NT2/D1 (cell line): Measurements from ENCODE around the gene SCP2D1.

Experiments used
- SUZ12 ChIP-seq: IDR thresholded peaks from 2 replicates; pipeline ENCODE4 v1.6.1; 2011; ENCODE audit not compliant: insufficient read length, insufficient read depth; ENCODE audit errors: extremely low read depth
- ZNF274 ChIP-seq: IDR thresholded peaks from 2 replicates; pipeline ENCODE4 v1.6.1; 2011; ENCODE audit warnings: mild to moderate bottlenecking, low read depth, low read length

DNA sequence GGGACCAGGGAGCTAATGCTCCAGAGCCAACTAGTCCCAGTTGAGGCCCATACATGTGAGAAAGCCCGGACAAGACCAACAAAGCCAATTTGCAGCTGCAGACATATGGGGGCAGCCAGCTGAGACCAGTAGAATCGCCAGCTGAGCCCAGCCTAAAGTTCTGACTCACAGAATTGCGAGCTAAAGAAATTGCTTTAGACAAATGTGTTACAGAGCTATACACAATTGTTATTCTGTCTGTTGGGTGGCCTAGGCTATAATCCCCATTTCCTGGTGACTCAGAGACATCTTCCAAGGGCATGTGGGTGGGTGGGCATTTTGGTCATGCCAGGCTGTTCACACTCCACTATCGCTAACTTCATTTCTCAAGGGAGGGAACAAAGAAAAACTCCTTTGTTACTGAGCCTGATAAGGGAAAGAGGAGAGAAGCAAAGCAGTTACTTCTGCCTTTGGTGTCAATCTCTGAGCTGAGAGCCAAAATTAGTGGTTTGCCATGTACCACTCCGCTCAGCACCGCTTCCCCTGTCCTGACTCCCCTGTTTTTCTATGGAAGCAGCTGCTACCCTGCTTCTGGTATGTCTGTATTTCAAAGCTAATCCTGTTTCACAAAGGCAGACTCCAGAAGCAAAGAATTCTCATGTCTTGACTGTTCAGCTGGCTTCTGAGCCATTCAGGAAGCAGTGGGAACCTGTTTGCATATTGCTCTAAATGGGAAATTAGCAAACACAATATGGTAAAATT, 26.1 kb downstream of the SCP2D1 start:
- TF ChIP-seq ZNF274 (no peak), SUZ12 (no peak)
